GM18499 (cell line): ENCODE results near the gene ULK4.
"Not testable (repeated sequence)": the region's sequence is repeated elsewhere in the genome, so short reads cannot be mapped to it uniquely, and the experiment has no call there.

Source experiments
- ATAC-seq: cut with Tn5 transposase; IDR thresholded peaks from one replicate; pipeline ENCODE4 v1.9.1; 2021; ENCODE audit warnings: moderate number of reproducible peaks; ENCODE audit not compliant: insufficient read depth, unreplicated experiment

The ULK4 gene

DNA sequence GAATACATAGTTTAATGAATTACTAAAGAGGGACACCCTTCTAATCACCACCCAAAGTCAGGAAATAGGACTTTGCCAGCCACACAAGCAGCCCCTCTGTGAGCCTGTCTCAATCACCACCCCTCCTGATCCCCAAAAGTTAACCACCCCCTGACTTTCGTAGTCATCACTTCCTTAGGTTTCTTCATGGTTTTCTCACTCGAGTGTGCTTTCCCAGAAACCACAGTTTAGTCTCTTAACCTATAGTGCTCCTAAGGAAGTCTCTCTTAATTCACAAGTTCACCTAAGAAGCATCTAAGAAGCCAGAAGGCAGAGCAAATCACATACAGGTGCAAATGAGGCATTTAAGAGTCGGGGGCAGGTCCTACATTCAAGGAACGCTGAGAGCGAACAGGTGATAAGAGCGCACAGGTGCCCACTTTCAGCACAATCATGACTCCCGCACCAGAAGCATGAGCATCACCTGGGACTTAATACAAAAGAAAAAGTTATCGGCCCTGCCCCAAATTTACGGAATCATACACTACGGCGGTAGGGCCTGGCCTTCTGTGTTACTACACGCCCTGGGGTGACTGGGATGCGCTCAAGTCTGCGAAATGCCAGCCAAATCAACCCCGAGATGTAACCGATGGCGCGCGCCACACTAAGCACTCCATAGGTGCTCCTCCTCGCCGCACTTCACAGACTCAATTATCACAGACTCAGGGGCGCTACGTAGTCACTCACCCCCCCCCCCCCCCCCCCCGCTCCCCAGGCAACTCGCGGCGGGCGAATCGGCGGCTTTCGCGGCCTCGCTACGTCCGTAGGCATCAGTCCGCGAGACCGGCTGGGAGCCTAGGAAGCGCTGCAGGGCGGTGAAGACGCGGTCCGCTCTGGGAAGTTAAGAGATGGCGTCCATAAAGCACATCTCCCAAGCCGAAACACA is 815 bp downstream of the ULK4 start:
- ATAC-seq, result no peak

DNA sequence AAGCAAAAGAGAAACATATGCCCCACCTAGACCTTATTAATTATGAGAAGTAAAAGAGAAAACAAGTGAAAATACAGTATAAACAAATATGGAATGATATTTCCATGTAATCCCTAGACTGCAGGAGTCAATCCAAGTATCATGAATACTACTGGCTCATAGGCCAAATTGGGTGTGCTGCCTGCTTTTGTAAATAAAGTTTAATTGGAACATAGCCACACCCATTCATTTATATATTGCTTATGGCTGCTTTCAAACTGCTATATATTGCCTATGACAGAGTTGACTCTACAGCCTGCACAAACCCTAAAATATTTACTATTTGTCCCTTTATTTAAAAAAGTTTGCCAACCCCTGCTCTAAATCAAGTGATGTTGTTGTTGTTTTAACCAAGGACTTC is 5.3 kb downstream of the ULK4 start:
- no peak for ATAC-seq

- ATAC-seq, result no peak
Measured at GRCh38 chr3:41955192-41955591, 6.7 kb downstream of the ULK4 start.

- ATAC-seq, result no peak
Measured at GRCh38 chr3:41943311-41943843, 18.5 kb downstream of the ULK4 start.

DNA sequence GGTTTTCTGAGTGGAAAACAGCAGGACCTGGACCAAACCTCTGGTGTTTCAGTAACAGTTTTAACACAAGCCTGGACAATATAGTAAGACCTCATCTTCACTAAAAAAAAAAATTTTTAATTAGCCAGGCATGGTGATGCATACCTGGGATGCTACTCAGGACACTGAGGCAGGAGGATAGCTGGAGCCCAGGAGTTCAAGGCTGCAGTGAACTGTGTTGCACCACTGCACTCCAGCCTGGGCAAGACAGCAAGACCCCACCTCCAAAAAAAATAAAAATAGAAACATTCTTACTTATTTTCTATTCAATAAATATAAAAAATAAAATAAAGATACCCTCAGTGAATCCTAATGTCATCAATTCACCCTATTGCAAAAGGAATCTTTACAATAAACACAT is 21.5 kb downstream of the ULK4 start:
- ATAC-seq, result no peak

- ATAC-seq, result no peak
Measured at GRCh38 chr3:41936384-41936783, 25.5 kb downstream of the ULK4 start.

DNA sequence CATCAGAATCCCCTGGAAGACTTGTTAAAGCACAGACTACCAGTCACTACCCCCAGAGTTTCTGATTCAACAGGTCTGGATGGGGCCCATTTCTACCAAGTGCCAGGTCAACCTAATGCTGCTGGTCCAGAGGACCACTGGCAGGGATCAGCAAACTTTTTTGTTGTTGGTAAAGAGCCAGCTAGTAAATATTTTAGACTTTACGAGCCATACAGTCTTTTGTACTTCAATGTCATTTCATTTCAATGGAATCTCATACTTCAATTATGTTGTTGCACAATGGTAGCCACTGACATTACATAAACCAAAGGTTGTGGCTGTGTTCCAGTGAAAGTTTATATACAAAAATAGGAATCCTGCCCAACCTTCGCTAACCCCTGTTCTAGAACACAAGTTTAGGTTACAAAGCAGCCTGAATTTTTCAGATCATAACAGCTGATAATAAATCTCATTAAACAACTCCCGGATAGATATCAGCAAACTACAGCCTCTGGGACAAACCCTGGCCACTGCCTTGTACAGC is 28.7 kb downstream of the ULK4 start:
- no peak for ATAC-seq

DNA sequence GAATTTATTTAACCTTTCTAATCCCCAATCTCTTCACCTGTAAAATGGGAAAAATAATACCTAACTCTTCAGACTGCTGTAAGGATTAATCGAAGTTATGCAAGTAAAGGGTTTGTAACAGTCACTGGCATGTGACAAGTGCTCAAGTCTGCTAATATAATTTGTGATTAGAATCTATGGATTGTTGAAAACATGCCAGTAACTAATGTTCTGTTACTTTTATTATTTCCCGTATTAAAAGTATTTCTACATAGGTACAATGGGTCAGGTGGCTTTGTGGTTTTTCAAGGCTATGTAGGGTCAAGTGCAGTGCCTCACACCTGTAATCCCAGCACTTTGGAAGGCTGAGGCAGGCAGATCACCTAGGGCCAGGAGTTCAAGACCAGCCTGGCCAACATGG is 29.4 kb downstream of the ULK4 start:
- no peak for ATAC-seq

GRCh38 chr3:41920406-41920965 is 41.4 kb downstream of the ULK4 start:
- no peak for ATAC-seq

GRCh38 chr3:41915353-41915752 is 46.5 kb downstream of the ULK4 start:
- ATAC-seq, result no peak

- ATAC-seq, result no peak
Measured at GRCh38 chr3:41912280-41912679, 49.6 kb downstream of the ULK4 start.

- ATAC-seq, result no peak
Measured at GRCh38 chr3:41907330-41908073, 54.4 kb downstream of the ULK4 start.

GRCh38 chr3:41900265-41900664 is 61.6 kb downstream of the ULK4 start:
- no peak for ATAC-seq

GRCh38 chr3:41898631-41899030 is 63.3 kb downstream of the ULK4 start:
- ATAC-seq, result no peak

GRCh38 chr3:41893977-41894376 is 67.9 kb downstream of the ULK4 start:
- ATAC-seq, result no peak

GRCh38 chr3:41888368-41889076 is 73.4 kb downstream of the ULK4 start:
- no peak for ATAC-seq

GRCh38 chr3:41882956-41883355 is 78.9 kb downstream of the ULK4 start:
- ATAC-seq, result no peak

GRCh38 chr3:41881233-41881821 is 80.6 kb downstream of the ULK4 start:
- ATAC-seq, result no peak

GRCh38 chr3:41880387-41880786 is 81.5 kb downstream of the ULK4 start:
- ATAC-seq, result no peak

GRCh38 chr3:41877741-41878140 is 84.2 kb downstream of the ULK4 start:
- ATAC-seq, result not testable (repeated sequence)
